Lung (tissue), 12 donors: ENCODE measurements around the gene TFIP11. TPM values are rescaled to one million over a fixed set of nuclear protein-coding genes. Genes with fewer than 3 reads are reported as not detected.

ENCODE experiments used
- ATAC-seq: fragments of 200-7000 bp; cut with Tn5 transposase; one replicate; pipeline ENCODE4 v1.9.1; 2020; ENCODE audit warnings: moderate number of reproducible peaks; ENCODE audit not compliant: insufficient read depth, low FRiP score
- DNase-seq, 3 donors: peaks; one replicate each; pipeline ENCODE4 v3.0.0-alpha.2; 2013 to 2017
- H3K27ac ChIP-seq, 2 donors: one replicate each; pipeline ENCODE4 v1.5.1; 2013; ENCODE audit warnings: mild to moderate bottlenecking in 2 of 2, moderate library complexity in 2 of 2, control low read depth in 1 of 2, inconsistent platforms in 1 of 2, low read depth in 1 of 2, low read length in 1 of 2
- H3K27me3 ChIP-seq, 3 donors: one replicate each; pipeline ENCODE4 v1.5.1; 2013; ENCODE audit warnings: low read length in 2 of 3; ENCODE audit not compliant: control insufficient read depth in 3 of 3, insufficient read depth in 3 of 3
- H3K36me3 ChIP-seq, 4 donors: one replicate each; pipeline ENCODE4 v1.5.1; 2013; ENCODE audit warnings: low read length in 4 of 4, mild to moderate bottlenecking in 1 of 4, moderate library complexity in 1 of 4; ENCODE audit not compliant: control insufficient read depth in 4 of 4, insufficient read depth in 4 of 4
- H3K4me1 ChIP-seq, 5 donors: one replicate each; pipeline ENCODE4 v1.5.1; 2013; ENCODE audit warnings: low read length in 5 of 5, mild to moderate bottlenecking in 2 of 5, moderate library complexity in 1 of 5; ENCODE audit not compliant: control insufficient read depth in 5 of 5, insufficient read depth in 5 of 5
- H3K4me3 ChIP-seq: one replicate; pipeline ENCODE4 v1.5.1; 2013; ENCODE audit warnings: mild to moderate bottlenecking, control low read depth, moderate library complexity
- H3K9ac ChIP-seq, 2 donors: one replicate each; pipeline ENCODE4 v1.5.1; 2013; ENCODE audit warnings: low read length in 2 of 2, control low read depth in 1 of 2; ENCODE audit not compliant: insufficient read depth in 1 of 2
- H3K9me3 ChIP-seq, 4 donors: one replicate each; pipeline ENCODE4 v1.5.1; 2013; ENCODE audit warnings: low read length in 3 of 4, mild to moderate bottlenecking in 1 of 4, moderate library complexity in 1 of 4; ENCODE audit not compliant: control insufficient read depth in 4 of 4, insufficient read depth in 3 of 4
- CTCF ChIP-seq: IDR thresholded peaks from 2 replicates; pipeline ENCODE4 v1.5.1; 2012; ENCODE audit warnings: mild to moderate bottlenecking; ENCODE audit errors: control extremely low read depth, extremely low read depth
- WGBS, 2 donors: extraction: QIAGEN DNeasy Blood & Tissue Kit; methylation state at CpG; one replicate each; pipeline ENCODE4 v1.1.7; 2013; 5-methylcytosine and 5-hydroxymethylcytosine counted together
- polyA plus RNA-seq, 2 donors: library from polyadenylated mRNA; stranded (reverse); fragments of 200-250 nt; gene quantifications; one replicate each; pipeline ENCODE4 v1.2.1, GENCODE V29; 2013
- total RNA-seq, 2 donors: library from RNA; depleted of rRNA in 1 of 2; stranded (reverse); fragments of >200 nt in 1 of 2; gene quantifications; one replicate each; pipeline ENCODE4 v1.2.1, GENCODE V29; 2014 to 2021
- donor health status: control.
- donor health status: control.
- donor health status: Bipolar disorder and iron deficiency.
- donor health status: healthy.
- donor health status: DM: yes; HTN: yes; CAD: no.

TFIP11 gene
- total and polyA plus RNA-seq, 4 donors = 18.4 to 37.2 (median 24.5) TPM

- ATAC-seq (no peak), DNase-seq (no peak)
- H3K27me3 ChIP-seq = no peaks in the 10 kb centered on the region
- H3K4me1 ChIP-seq = no peaks in the 10 kb centered on the region
- no peak for TF ChIP-seq CTCF
- peaks cover 24 to 47% (median 39%) of the 10 kb centered on the region in 4 donors for H3K36me3 ChIP-seq
- no peak overlapping the region for H3K27ac ChIP-seq
- H3K9ac ChIP-seq = no peak overlapping the region
- no peak overlapping the region for H3K4me3 ChIP-seq
- WGBS, 2 donors = 86 to 88% methylated on average over 6 of the region's 6 CpGs
- no peaks in the 10 kb centered on the region for H3K9me3 ChIP-seq
Observed at GRCh38 chr22:26460202-26460601, 52.1 kb downstream of the TFIP11 start.

GRCh38 chr22:26457661-26458272 is 54.5 kb downstream of the TFIP11 start:
- WGBS, 2 donors = 96 to 97% methylated on average over 26 of the region's 26 CpGs
- ATAC-seq (no peak), DNase-seq (no peak)
- Histone ChIP-seq H3K9ac (no peak overlapping the region), H3K4me1 (no peaks in the 10 kb centered on the region), H3K36me3 (peaks cover 15 to 39% (median 29%) of the 10 kb centered on the region in 4 donors), H3K9me3 (no peaks in the 10 kb centered on the region), H3K27ac (no peak overlapping the region), H3K27me3 (no peaks in the 10 kb centered on the region), H3K4me3 (no peak overlapping the region)
- no peak for TF ChIP-seq CTCF

- ATAC-seq (no peak), DNase-seq (no peak)
- no peaks in the 10 kb centered on the region for H3K9me3 ChIP-seq
- no peak overlapping the region for H3K9ac ChIP-seq
- peaks cover 16 to 45% (median 22%) of the 10 kb centered on the region in 4 donors for H3K36me3 ChIP-seq
- no peak overlapping the region for H3K4me3 ChIP-seq
- no peak overlapping the region for H3K27ac ChIP-seq
- WGBS, 2 donors = 80 to 84% methylated on average over 5 of the region's 5 CpGs
- H3K27me3 ChIP-seq = no peaks in the 10 kb centered on the region
- H3K4me1 ChIP-seq = no peaks in the 10 kb centered on the region
- TF ChIP-seq CTCF = no peak
Observed at GRCh38 chr22:26453812-26454500, 58.3 kb downstream of the TFIP11 start.
